ENCODE data around the gene DRC3. TPM values are rescaled to one million over a fixed set of nuclear protein-coding genes. Genes with fewer than 3 reads are reported as not detected.

The DRC3 gene
- total RNA-seq, 1 donor from 2014 or later, result 3.3 TPM

GRCh38 chr17:18056214-18056613 lies 83.6 kb downstream of the DRC3 start:
- peak; percentile 28 for ATAC-seq
- DNase-seq, result no peak
- Histone ChIP-seq H3K27ac (no peak overlapping the region), H3K4me3 (no peak overlapping the region), H3K4me1 (no peaks in the 10 kb centered on the region), H3K9me3 (no peaks in the 10 kb centered on the region), H3K36me3 (peaks cover 47% of the 10 kb centered on the region), H3K27me3 (no peaks in the 10 kb centered on the region)
- no peak for TF ChIP-seq CTCF (IDR thresholded peaks at IDR 0.05)
- intact Hi-C loops (cut with DNase I), result no loop called here

GRCh38 chr17:18059283-18059682 lies 86.6 kb downstream of the DRC3 start:
- Histone ChIP-seq H3K36me3 (peaks cover 66% of the 10 kb centered on the region), H3K27me3 (no peaks in the 10 kb centered on the region), H3K4me3 (no peak overlapping the region), H3K4me1 (no peaks in the 10 kb centered on the region), H3K27ac (no peak overlapping the region), H3K9me3 (no peaks in the 10 kb centered on the region)
- DNase-seq (no peak), ATAC-seq (no peak)
- no peak for TF ChIP-seq CTCF (IDR thresholded peaks at IDR 0.05)
- intact Hi-C loops (cut with DNase I), result no loop called here

- intact Hi-C loops (cut with DNase I), result no loop called here
- H3K4me3 ChIP-seq, result no peak overlapping the region
- peaks cover 66% of the 10 kb centered on the region for H3K36me3 ChIP-seq
- no peaks in the 10 kb centered on the region for H3K9me3 ChIP-seq
- DNase-seq, result no peak
- H3K27ac ChIP-seq, result no peak overlapping the region
- ATAC-seq, result no peak
- TF ChIP-seq CTCF (IDR thresholded peaks at IDR 0.05), result no peak
- H3K4me1 ChIP-seq, result no peaks in the 10 kb centered on the region
- no peaks in the 10 kb centered on the region for H3K27me3 ChIP-seq
Measured at GRCh38 chr17:18064053-18064452, 91.4 kb downstream of the DRC3 start.

- TF ChIP-seq CTCF (IDR thresholded peaks at IDR 0.05), result no peak
- Histone ChIP-seq H3K36me3 (peaks cover 51% of the 10 kb centered on the region), H3K27ac (no peak overlapping the region), H3K4me3 (no peak overlapping the region), H3K27me3 (no peaks in the 10 kb centered on the region), H3K4me1 (no peaks in the 10 kb centered on the region), H3K9me3 (no peaks in the 10 kb centered on the region)
- intact Hi-C loops (cut with DNase I), result no loop called here
- no peak for ATAC-seq
- DNase-seq, result no peak
Measured at GRCh38 chr17:18065546-18065945, 92.9 kb downstream of the DRC3 start.

Other genes with a start within 250 kb of the DRC3 start
- 80.8 TPM for gene SREBF1, start 135.9 kb upstream of the DRC3 start, total RNA-seq
- gene TOM1L2, start 462 bp upstream of the DRC3 start, total RNA-seq, result 76.7 TPM
- 26.3 TPM for gene ATPAF2, start 66.3 kb downstream of the DRC3 start, total RNA-seq
- 11.6 TPM for gene GID4, start 66.5 kb downstream of the DRC3 start, total RNA-seq
- 35.1 TPM for gene DRG2, start 115.1 kb downstream of the DRC3 start, total RNA-seq
- gene MYO15A, start 135.9 kb downstream of the DRC3 start, total RNA-seq, result 2.8 TPM
- 99.1 TPM for gene ALKBH5, start 211.0 kb downstream of the DRC3 start, total RNA-seq

Data from upper lobe of right lung (tissue), 1 donor.